Stimulated activated CD8-positive, alpha-beta memory T cell treated with anti-CD3 and anti-CD28 coated beads, Interleukin-4, amount 100 ng/mL, for 1 hour (primary cell): ENCODE measurements around the gene CDH12.
"Not testable (repeated sequence)": the region's sequence is repeated elsewhere in the genome, so short reads cannot be mapped to it uniquely, and the experiment has no call there.

Source experiments
- DNase-seq, 2 donors: peaks; one replicate each; pipeline ENCODE4 v3.0.0-alpha.2; 2020; ENCODE audit warnings: low read depth in 2 of 2, low spot score in 1 of 2

The CDH12 gene

GRCh38 chr5:22470408-22470807, 382.7 kb downstream of the CDH12 start:
- DNase-seq, result no peak

GRCh38 chr5:22465616-22466015, 387.5 kb downstream of the CDH12 start:
- DNase-seq, result no peak

- DNase-seq, result no peak
Measured at GRCh38 chr5:22465177-22465576, 388.0 kb downstream of the CDH12 start.

GRCh38 chr5:22460189-22460588, 393.0 kb downstream of the CDH12 start:
- no peak for DNase-seq

- no peak for DNase-seq
Measured at GRCh38 chr5:22432905-22433304, 420.2 kb downstream of the CDH12 start.

GRCh38 chr5:22431840-22432239, 421.3 kb downstream of the CDH12 start:
- DNase-seq, result no peak

GRCh38 chr5:22431406-22431805, 421.7 kb downstream of the CDH12 start:
- no peak for DNase-seq

GRCh38 chr5:22411554-22412349, 441.4 kb downstream of the CDH12 start:
- DNase-seq, result no peak

- no peak for DNase-seq
Measured at GRCh38 chr5:22391956-22392355, 461.2 kb downstream of the CDH12 start.

GRCh38 chr5:22390888-22391287, 462.3 kb downstream of the CDH12 start:
- DNase-seq, result no peak

GRCh38 chr5:22372826-22373660, 480.1 kb downstream of the CDH12 start:
- no peak for DNase-seq

GRCh38 chr5:22372376-22372775, 480.8 kb downstream of the CDH12 start:
- DNase-seq, result no peak

GRCh38 chr5:22354956-22355355, 498.2 kb downstream of the CDH12 start:
- no peak for DNase-seq

GRCh38 chr5:22352493-22352892, 500.7 kb downstream of the CDH12 start:
- no peak for DNase-seq

GRCh38 chr5:22351178-22351577, 502.0 kb downstream of the CDH12 start:
- DNase-seq, result no peak

- no peak for DNase-seq
Measured at GRCh38 chr5:22348027-22348426, 505.1 kb downstream of the CDH12 start.

GRCh38 chr5:22344000-22344399, 509.1 kb downstream of the CDH12 start:
- DNase-seq, result no peak

- no peak for DNase-seq
Measured at GRCh38 chr5:22341406-22341805, 511.7 kb downstream of the CDH12 start.

- DNase-seq, result not testable (repeated sequence)
Measured at GRCh38 chr5:22332949-22333348, 520.2 kb downstream of the CDH12 start.

- no peak for DNase-seq
Measured at GRCh38 chr5:22329683-22330082, 523.5 kb downstream of the CDH12 start.

- no peak for DNase-seq
Measured at GRCh38 chr5:22319798-22320197, 533.3 kb downstream of the CDH12 start.

GRCh38 chr5:22316294-22316693, 536.9 kb downstream of the CDH12 start:
- no peak for DNase-seq
